ENCODE data around the gene HMOX2. TPM values are rescaled to one million over a fixed set of nuclear protein-coding genes. Genes with fewer than 3 reads are reported as not detected.

HMOX2 gene
- total and polyA plus RNA-seq, 2 experiments from 2014 or later, result 61.5 to 101 TPM

GRCh38 chr16:4455081-4455480, 21.1 kb upstream of the HMOX2 start:
- no peak for DNase-seq (ENCODE audit: low read depth in 1 of 2, low spot score in 1 of 2)
- Histone ChIP-seq H3K36me3 (peaks cover 38% of the 10 kb centered on the region), H3K4me1 (ENCODE audit: low read depth) (no peaks in the 10 kb centered on the region), H3K27ac (no peak overlapping the region), H3K4me3 (no peak overlapping the region), H3K27me3 (no peaks in the 10 kb centered on the region), H3K9me3 (ENCODE audit: low read depth) (no peaks in the 10 kb centered on the region)
- no peak for TF ChIP-seq CTCF (IDR thresholded peaks at IDR 0.05; ENCODE audit: low read depth, low read length)

- H3K27me3 ChIP-seq, result no peaks in the 10 kb centered on the region
- TF ChIP-seq CTCF (IDR thresholded peaks at IDR 0.05; ENCODE audit: low read depth, low read length), result no peak
- no peaks in the 10 kb centered on the region for H3K9me3 ChIP-seq (ENCODE audit: low read depth)
- no peak for DNase-seq (ENCODE audit: low read depth in 1 of 2, low spot score in 1 of 2)
- H3K4me1 ChIP-seq (ENCODE audit: low read depth), result no peaks in the 10 kb centered on the region
- H3K36me3 ChIP-seq, result peaks cover 30% of the 10 kb centered on the region
- H3K4me3 ChIP-seq, result no peak overlapping the region
- no peak overlapping the region for H3K27ac ChIP-seq
These were observed 20.2 kb upstream of the HMOX2 start for GRCh38 chr16:4455951-4456350.

- no peak for DNase-seq (ENCODE audit: low read depth in 1 of 2, low spot score in 1 of 2)
- Histone ChIP-seq H3K4me1 (ENCODE audit: low read depth) (no peaks in the 10 kb centered on the region), H3K36me3 (peaks cover 20% of the 10 kb centered on the region), H3K27ac (no peak overlapping the region), H3K4me3 (no peak overlapping the region), H3K9me3 (ENCODE audit: low read depth) (no peaks in the 10 kb centered on the region), H3K27me3 (no peaks in the 10 kb centered on the region)
- no peak for TF ChIP-seq CTCF (IDR thresholded peaks at IDR 0.05; ENCODE audit: low read depth, low read length)
These were observed 15.3 kb upstream of the HMOX2 start for GRCh38 chr16:4460936-4461249.

GRCh38 chr16:4461250-4462085, 14.7 kb upstream of the HMOX2 start:
- Histone ChIP-seq H3K27me3 (no peaks in the 10 kb centered on the region), H3K36me3 (peaks cover 15% of the 10 kb centered on the region), H3K4me3 (no peak overlapping the region), H3K9me3 (ENCODE audit: low read depth) (no peaks in the 10 kb centered on the region), H3K4me1 (ENCODE audit: low read depth) (no peaks in the 10 kb centered on the region), H3K27ac (no peak overlapping the region)
- TF ChIP-seq CTCF (IDR thresholded peaks at IDR 0.05; ENCODE audit: low read depth, low read length), result no peak
- peak in 1 of 2 donors; percentile 3 for DNase-seq (ENCODE audit: low read depth in 1 of 2, low spot score in 1 of 2)

DNA sequence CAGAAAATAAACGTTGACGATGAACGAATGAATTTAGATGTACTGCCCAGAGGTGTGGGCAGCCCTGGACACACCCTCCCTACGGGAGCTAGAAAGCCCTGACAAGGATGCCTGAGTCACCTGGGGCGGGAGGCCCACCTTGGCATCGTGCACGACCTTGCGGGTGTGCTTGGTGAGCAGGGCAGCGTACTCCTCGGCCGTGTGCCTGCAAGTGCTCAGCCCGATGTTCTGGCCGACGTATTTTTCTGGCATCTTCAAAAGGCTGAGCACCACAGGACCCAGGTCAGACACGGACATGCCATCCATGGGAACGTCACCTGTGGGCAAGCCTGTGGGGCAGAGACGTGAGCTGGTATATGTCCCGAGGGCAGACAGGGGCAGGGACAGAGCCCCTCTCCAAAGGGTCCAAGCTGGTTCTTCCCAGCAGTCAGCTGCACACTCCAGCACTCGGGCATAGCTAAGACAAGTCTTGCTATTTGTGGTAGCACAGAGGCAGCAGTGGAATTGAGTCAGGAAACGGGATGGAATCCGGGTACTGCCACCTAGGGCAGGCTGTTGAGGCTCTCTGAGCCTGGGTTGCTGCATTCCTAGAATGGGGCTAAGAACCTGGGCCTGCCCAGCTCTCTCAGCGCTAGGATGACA, 12.6 kb upstream of the HMOX2 start:
- DNase-seq (ENCODE audit: low read depth in 1 of 2, low spot score in 1 of 2), result no peak
- Histone ChIP-seq H3K9me3 (ENCODE audit: low read depth) (no peaks in the 10 kb centered on the region), H3K36me3 (peaks cover 5% of the 10 kb centered on the region), H3K27ac (no peak overlapping the region), H3K27me3 (no peaks in the 10 kb centered on the region), H3K4me3 (no peak overlapping the region), H3K4me1 (ENCODE audit: low read depth) (no peaks in the 10 kb centered on the region)
- TF ChIP-seq CTCF (IDR thresholded peaks at IDR 0.05; ENCODE audit: low read depth, low read length), result no peak

Data from cardiac muscle cell (in vitro differentiated cells and primary cell).